ENCODE measurements around the gene COL16A1. TPM values are rescaled to one million over a fixed set of nuclear protein-coding genes. Genes with fewer than 3 reads are reported as not detected.

COL16A1 gene
- total RNA-seq, 3 donors from 2014 or later: 11.2 to 62.9 (median 19.3) TPM

DNA sequence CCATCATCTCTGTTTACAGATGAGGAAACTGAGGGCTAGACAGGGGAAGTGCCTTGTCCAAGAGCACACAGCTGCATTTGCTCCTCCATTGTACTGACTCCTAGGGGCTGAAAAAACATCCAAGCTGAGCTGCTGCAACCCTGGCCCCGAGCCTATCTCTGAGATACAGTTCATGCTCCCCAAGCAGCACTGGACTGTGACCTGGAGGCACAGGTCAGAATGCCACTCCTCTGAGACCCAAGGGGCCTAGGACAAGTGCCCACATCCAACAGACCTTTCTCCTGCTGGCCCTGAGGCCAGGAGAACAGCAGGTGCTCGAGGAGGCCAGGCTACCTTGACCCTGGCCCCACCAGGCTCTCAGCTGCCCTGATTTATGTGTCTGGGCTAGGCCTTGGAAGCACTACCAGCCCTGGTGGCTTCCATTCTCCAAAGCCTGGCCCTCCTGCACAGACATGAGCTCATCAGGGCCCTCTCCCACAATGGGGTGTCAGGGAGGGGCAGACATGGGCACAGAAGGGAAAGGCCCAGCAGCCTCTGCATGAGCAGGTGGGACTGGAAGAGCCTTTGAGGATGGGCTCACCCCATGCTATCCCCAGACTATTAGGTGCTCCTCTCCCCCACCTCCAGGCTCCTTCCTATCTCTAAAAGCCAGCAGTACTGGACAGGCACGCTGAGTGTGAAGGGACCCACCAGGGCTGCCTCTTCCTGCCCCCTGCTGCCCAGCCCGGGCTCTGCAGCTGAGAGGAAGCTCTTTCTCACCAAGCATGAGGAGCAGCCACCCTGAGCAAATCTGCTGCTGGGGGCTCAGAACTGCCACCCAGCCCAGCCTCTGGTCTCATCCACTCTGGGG lies 41.5 kb upstream of the COL16A1 start:
- Histone ChIP-seq H3K4me3 (no peak overlapping the region), H3K9me3 (no peaks in the 10 kb centered on the region), H3K36me3 (ENCODE audit: low read depth) (no peaks in the 10 kb centered on the region), H3K4me1 (ENCODE audit: low read depth) (no peaks in the 10 kb centered on the region)
- intact Hi-C loops (cut with DNase I, micrococcal nuclease): no loop called here
- TF ChIP-seq, protein P1, sequence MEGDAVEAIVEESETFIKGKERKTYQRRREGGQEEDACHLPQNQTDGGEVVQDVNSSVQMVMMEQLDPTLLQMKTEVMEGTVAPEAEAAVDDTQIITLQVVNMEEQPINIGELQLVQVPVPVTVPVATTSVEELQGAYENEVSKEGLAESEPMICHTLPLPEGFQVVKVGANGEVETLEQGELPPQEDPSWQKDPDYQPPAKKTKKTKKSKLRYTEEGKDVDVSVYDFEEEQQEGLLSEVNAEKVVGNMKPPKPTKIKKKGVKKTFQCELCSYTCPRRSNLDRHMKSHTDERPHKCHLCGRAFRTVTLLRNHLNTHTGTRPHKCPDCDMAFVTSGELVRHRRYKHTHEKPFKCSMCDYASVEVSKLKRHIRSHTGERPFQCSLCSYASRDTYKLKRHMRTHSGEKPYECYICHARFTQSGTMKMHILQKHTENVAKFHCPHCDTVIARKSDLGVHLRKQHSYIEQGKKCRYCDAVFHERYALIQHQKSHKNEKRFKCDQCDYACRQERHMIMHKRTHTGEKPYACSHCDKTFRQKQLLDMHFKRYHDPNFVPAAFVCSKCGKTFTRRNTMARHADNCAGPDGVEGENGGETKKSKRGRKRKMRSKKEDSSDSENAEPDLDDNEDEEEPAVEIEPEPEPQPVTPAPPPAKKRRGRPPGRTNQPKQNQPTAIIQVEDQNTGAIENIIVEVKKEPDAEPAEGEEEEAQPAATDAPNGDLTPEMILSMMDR (IDR thresholded peaks at IDR 0.05): peak; percentile 44
- ATAC-seq (peak; percentile 85), DNase-seq (peak in 2 of 3 donors; percentile 79 to 81)

DNA sequence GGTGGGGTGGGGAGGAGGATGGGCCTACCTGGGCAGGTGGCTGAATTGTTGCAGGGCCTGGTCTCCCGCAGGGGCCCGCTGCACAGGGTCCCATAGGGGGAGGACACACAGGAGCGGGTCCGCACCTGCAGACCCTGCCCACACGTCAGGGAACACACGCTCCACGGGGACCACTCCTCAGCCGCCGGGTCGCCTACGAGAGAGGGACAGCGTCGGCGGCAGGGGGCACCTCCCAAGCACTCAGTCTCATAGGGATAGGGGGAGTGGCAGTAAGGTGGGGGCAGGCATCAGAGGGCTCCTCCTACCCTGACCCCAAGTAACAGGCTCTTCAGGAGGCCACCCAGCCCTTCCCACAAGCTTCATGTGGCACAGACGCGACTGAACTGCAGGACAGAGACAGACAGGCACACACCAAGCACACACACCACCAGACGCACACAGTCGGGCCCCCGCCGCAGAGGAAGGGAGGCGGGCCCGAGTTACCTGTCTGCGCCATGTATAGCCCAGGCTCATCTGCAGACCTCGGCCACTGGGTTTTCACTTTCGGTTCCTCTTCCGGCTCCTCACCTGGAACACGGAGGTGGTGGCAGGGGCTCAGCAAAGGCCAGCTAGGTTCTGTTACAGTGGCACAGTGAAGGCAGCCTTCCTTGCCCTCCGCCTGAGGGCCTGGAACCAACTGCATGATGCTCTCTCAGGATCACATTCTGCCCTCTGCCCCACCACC lies 40.5 kb upstream of the COL16A1 start:
- intact Hi-C loops (cut with DNase I, micrococcal nuclease): no loop called here
- H3K4me1 ChIP-seq (ENCODE audit: low read depth): no peaks in the 10 kb centered on the region
- H3K9me3 ChIP-seq: no peaks in the 10 kb centered on the region
- no peaks in the 10 kb centered on the region for H3K36me3 ChIP-seq (ENCODE audit: low read depth)
- DNase-seq (peak in 1 of 3 donors; percentile 38), ATAC-seq (peak; percentile 63)
- TF ChIP-seq, protein P1 (IDR thresholded peaks at IDR 0.05): no peak
- no peak overlapping the region for H3K4me3 ChIP-seq

DNA sequence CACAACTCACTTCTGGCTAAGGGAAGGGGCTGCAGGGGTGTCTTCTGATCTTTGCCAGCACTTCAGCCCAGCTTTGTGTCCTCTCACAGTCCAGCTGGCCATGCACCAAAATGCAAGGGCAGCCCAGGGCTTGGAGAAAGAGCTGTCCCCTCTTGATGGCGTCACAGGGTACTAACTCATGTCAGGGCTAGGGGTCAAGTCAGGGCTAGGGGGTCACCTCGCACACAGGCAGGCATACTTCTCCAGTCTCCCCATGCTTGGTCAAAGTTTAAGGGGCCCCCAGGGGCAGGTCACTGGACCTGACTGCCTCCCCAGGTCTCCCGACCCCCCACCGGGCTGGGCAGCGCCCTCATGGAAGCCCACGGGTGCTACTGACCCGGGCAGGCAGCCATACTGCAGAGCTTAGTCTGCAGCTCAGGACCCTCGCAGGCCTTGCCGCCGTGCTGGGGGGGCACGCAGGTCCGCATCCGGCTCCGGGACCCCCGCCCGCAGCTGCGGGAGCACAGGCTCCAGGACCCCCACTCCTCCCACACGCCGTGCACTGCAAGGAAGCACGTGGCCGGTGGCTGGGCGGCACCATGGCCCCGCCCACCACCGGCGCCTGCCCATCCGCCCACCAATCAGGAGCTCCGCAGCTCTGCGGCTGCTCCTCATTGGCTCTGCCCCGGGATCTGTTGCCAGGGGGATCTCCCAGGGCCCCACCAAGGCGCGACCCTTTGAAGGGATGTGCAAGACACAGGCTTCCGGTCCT lies 38.8 kb upstream of the COL16A1 start:
- no peak for ATAC-seq
- no peaks in the 10 kb centered on the region for H3K9me3 ChIP-seq
- intact Hi-C loops (cut with DNase I, micrococcal nuclease): no loop called here
- no peak for DNase-seq
- TF ChIP-seq, protein P1 (IDR thresholded peaks at IDR 0.05): no peak
- H3K4me3 ChIP-seq: no peak overlapping the region
- H3K36me3 ChIP-seq (ENCODE audit: low read depth): no peaks in the 10 kb centered on the region
- no peaks in the 10 kb centered on the region for H3K4me1 ChIP-seq (ENCODE audit: low read depth)

DNA sequence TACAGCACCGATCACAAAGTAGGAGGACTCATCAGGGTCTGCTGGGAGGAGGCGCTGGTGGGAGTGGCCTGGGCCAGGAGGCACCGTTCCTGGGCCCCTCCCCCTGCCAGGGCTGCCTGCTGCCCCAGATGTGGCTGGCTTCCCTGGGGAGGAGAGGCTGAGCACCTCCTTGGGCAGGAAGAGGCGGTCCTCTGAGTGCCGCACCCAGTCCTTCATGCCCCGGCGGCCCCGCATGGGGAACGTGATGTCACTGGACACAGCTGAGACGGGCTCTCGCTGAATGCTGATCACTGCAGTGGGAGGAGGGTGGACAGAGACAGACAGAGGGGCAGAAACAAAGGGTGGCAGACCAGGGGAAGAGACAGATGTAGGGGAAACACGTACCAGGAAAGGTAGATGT lies 35.5 kb upstream of the COL16A1 start:
- Histone ChIP-seq H3K36me3 (ENCODE audit: low read depth) (no peaks in the 10 kb centered on the region), H3K9me3 (no peaks in the 10 kb centered on the region), H3K4me3 (no peak overlapping the region), H3K4me1 (ENCODE audit: low read depth) (peaks cover 4% of the 10 kb centered on the region)
- intact Hi-C loops (cut with DNase I, micrococcal nuclease): no loop called here
- ATAC-seq (peak; percentile 73), DNase-seq (peak; percentile 55 to 77 (median 70))
- TF ChIP-seq, protein P1 (IDR thresholded peaks at IDR 0.05): no peak

DNA sequence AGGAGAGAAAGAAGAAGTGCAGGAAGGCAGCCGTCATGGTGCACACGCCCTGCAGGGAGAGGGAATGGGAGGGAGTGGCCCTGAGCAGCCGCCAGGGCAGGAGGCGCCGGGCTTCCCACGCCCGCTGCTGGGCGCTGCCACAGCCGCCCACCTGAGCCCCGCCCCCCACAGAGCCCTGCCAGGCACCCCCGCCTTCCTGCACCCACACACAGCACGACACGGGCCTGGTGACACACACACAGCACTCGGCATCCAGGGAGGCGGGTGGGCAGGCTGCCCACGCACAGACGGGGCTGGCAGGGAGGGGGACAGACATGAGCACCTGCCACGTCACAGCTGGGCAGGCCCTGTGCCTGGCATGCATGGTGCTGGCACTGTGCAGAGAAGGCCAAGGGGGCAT lies 32.9 kb upstream of the COL16A1 start:
- TF ChIP-seq, protein P1 (IDR thresholded peaks at IDR 0.05): no peak
- DNase-seq (peak in 2 of 3 donors; percentile 61 to 67), ATAC-seq (peak; percentile 81)
- intact Hi-C loops (cut with DNase I, micrococcal nuclease): no loop called here
- Histone ChIP-seq H3K9me3 (no peaks in the 10 kb centered on the region), H3K4me1 (ENCODE audit: low read depth) (peaks cover 4% of the 10 kb centered on the region), H3K36me3 (ENCODE audit: low read depth) (no peaks in the 10 kb centered on the region), H3K4me3 (no peak overlapping the region)
